Left ventricle myocardium inferior (tissue), 1 donor: ENCODE measurements around the gene RBM19. TPM values are rescaled to one million over a fixed set of nuclear protein-coding genes. Genes with fewer than 3 reads are reported as not detected.

Experiments
- DNase-seq: peaks from one replicate; pipeline ENCODE4 v3.0.0-alpha.2; 2020
- H3K27ac ChIP-seq: fragments of 200-600 bp; replicated peaks from 2 replicates; pipeline ENCODE4 v1.8.0; 2021
- H3K27me3 ChIP-seq: fragments of 200-600 bp; 2 replicates; pipeline ENCODE4 v1.8.0; 2021; ENCODE audit warnings: low read depth
- H3K36me3 ChIP-seq: fragments of 200-600 bp; 2 replicates; pipeline ENCODE4 v1.8.0; 2021
- H3K4me1 ChIP-seq: fragments of 200-600 bp; 2 replicates; pipeline ENCODE4 v1.8.0; 2021
- H3K4me3 ChIP-seq: fragments of 200-600 bp; 2 replicates; pipeline ENCODE4 v1.8.0; 2021; ENCODE audit warnings: mild to moderate bottlenecking, moderate library complexity
- H3K9me3 ChIP-seq: fragments of 200-600 bp; replicated peaks from 2 replicates; pipeline ENCODE4 v1.8.0; 2021
- CTCF ChIP-seq: fragments of 200-600 bp; IDR thresholded peaks from 2 replicates; pipeline ENCODE4 v1.8.0; 2021; ENCODE audit warnings: antibody characterized with exemption, mild to moderate bottlenecking, borderline replicate concordance
- intact Hi-C: fragments of 100-400 bp; cut with micrococcal nuclease; formaldehyde crosslinking; loops from one replicate; pipeline ENCODE4 v1.11.0; 2022
- total RNA-seq: library from RNA; stranded (reverse); fragmentation: NEBNext Ultra II Directional; extraction: Animal tissue kit (Norgen Biotek cat#: 25700); gene quantifications from one replicate; pipeline ENCODE4 v1.2.1, GENCODE V29; 2021
- donor health status: DM: no; HTN: yes; CAD: no; lungs with severe emphysema.

The RBM19 gene
- total RNA-seq, 1 donor from 2014 or later: 18.9 TPM

GRCh38 chr12:113983777-113984448 is 17.8 kb upstream of the RBM19 start:
- Histone ChIP-seq H3K36me3 (no peaks in the 10 kb centered on the region), H3K4me3 (no peak overlapping the region), H3K4me1 (no peaks in the 10 kb centered on the region), H3K27ac (no peak overlapping the region), H3K27me3 (peaks cover 81% of the 10 kb centered on the region), H3K9me3 (no peaks in the 10 kb centered on the region)
- no peak for DNase-seq
- no peak for TF ChIP-seq CTCF
- intact Hi-C loops: loop anchor here (5.0 kb wide), 1 partner anchor 523 kb away; no protein-coding TSS in a partner anchor

- H3K27ac ChIP-seq: no peak overlapping the region
- no peaks in the 10 kb centered on the region for H3K4me1 ChIP-seq
- no peak for DNase-seq
- H3K4me3 ChIP-seq: no peak overlapping the region
- peaks cover 82% of the 10 kb centered on the region for H3K27me3 ChIP-seq
- H3K9me3 ChIP-seq: no peaks in the 10 kb centered on the region
- no peaks in the 10 kb centered on the region for H3K36me3 ChIP-seq
- intact Hi-C loops: loop anchor here (5.0 kb wide), 1 partner anchor 524 kb away; no protein-coding TSS in a partner anchor
- no peak for TF ChIP-seq CTCF
Observed at GRCh38 chr12:113983265-113983664, 17.1 kb upstream of the RBM19 start.

- no peak for TF ChIP-seq CTCF
- H3K4me1 ChIP-seq: no peaks in the 10 kb centered on the region
- peaks cover 82% of the 10 kb centered on the region for H3K27me3 ChIP-seq
- H3K36me3 ChIP-seq: no peaks in the 10 kb centered on the region
- no peak overlapping the region for H3K4me3 ChIP-seq
- no peaks in the 10 kb centered on the region for H3K9me3 ChIP-seq
- no peak for DNase-seq
- H3K27ac ChIP-seq: no peak overlapping the region
- intact Hi-C loops: loop anchor here (5.0 kb wide), 1 partner anchor 525 kb away; no protein-coding TSS in a partner anchor
Observed at GRCh38 chr12:113981876-113982275, 15.8 kb upstream of the RBM19 start.

GRCh38 chr12:113980537-113981337 is 14.6 kb upstream of the RBM19 start:
- Histone ChIP-seq H3K27ac (no peak overlapping the region), H3K9me3 (no peaks in the 10 kb centered on the region), H3K36me3 (no peaks in the 10 kb centered on the region), H3K4me1 (no peaks in the 10 kb centered on the region), H3K4me3 (no peak overlapping the region), H3K27me3 (peaks cover 82% of the 10 kb centered on the region)
- TF ChIP-seq CTCF: peak; percentile 91
- intact Hi-C loops: loop anchor here (5.0 kb wide), 1 partner anchor 527 kb away; no protein-coding TSS in a partner anchor
- no peak for DNase-seq

- H3K9me3 ChIP-seq: no peaks in the 10 kb centered on the region
- H3K4me3 ChIP-seq: no peak overlapping the region
- H3K36me3 ChIP-seq: no peaks in the 10 kb centered on the region
- DNase-seq: no peak
- peaks cover 82% of the 10 kb centered on the region for H3K27me3 ChIP-seq
- no peaks in the 10 kb centered on the region for H3K4me1 ChIP-seq
- intact Hi-C loops: loop anchor here (5.0 kb wide), 1 partner anchor 527 kb away; no protein-coding TSS in a partner anchor
- no peak overlapping the region for H3K27ac ChIP-seq
- TF ChIP-seq CTCF: no peak
Observed at GRCh38 chr12:113980054-113980453, 13.9 kb upstream of the RBM19 start.
